Measurements from ENCODE around the gene COL6A1. TPM values are rescaled to one million over a fixed set of nuclear protein-coding genes. Genes with fewer than 3 reads are reported as not detected.

Gene COL6A1
- polyA plus RNA-seq, 3 donors from 2014 or later: 0.17 to 0.18 TPM; not detected in 1

GRCh38 chr21:46051821-46052675 is 70.5 kb downstream of the COL6A1 start:
- Mint-ChIP-seq H3K36me3 (no peaks in the 10 kb centered on the region), H3K4me1 (peaks cover under 1 to 16% of the 10 kb centered on the region in 2 donors), H3K27ac (peak overlapping the region; percentile 49 to 92 (median 88)), H3K4me3 (peak overlapping the region in 1 of 5 donors; percentile 30), H3K9me3 (peaks cover 0 to 6% (median 0%) of the 10 kb centered on the region in 6 donors), H3K27me3 (ENCODE audit: low read depth in 3 of 3) (peaks cover 7 to 18% (median 12%) of the 10 kb centered on the region in 3 donors)
- peak in 1 of 3 donors; percentile 6 for DNase-seq

- Mint-ChIP-seq H3K4me1 (peaks cover 9 to 24% of the 10 kb centered on the region in 2 donors), H3K27me3 (ENCODE audit: low read depth in 3 of 3) (peaks cover 10 to 22% (median 16%) of the 10 kb centered on the region in 3 donors), H3K9me3 (peaks cover 0 to 6% (median 0%) of the 10 kb centered on the region in 6 donors), H3K4me3 (peak overlapping the region in 1 of 5 donors; percentile 44), H3K27ac (peak overlapping the region; percentile 73 to 94 (median 89)), H3K36me3 (no peaks in the 10 kb centered on the region)
- peak; percentile 67 to 89 (median 70) for DNase-seq
Measured at GRCh38 chr21:46052703-46053651, 71.4 kb downstream of the COL6A1 start.

- Mint-ChIP-seq H3K27ac (peak overlapping the region in 5 of 6 donors; percentile 53 to 94 (median 64)), H3K4me1 (peaks cover 19 to 30% of the 10 kb centered on the region in 2 donors), H3K9me3 (peaks cover 0 to 6% (median 0%) of the 10 kb centered on the region in 6 donors), H3K4me3 (no peak overlapping the region), H3K27me3 (ENCODE audit: low read depth in 3 of 3) (peaks cover 15 to 27% (median 20%) of the 10 kb centered on the region in 3 donors), H3K36me3 (no peaks in the 10 kb centered on the region)
- no peak for DNase-seq
Measured at GRCh38 chr21:46054031-46054430, 72.5 kb downstream of the COL6A1 start.

DNA sequence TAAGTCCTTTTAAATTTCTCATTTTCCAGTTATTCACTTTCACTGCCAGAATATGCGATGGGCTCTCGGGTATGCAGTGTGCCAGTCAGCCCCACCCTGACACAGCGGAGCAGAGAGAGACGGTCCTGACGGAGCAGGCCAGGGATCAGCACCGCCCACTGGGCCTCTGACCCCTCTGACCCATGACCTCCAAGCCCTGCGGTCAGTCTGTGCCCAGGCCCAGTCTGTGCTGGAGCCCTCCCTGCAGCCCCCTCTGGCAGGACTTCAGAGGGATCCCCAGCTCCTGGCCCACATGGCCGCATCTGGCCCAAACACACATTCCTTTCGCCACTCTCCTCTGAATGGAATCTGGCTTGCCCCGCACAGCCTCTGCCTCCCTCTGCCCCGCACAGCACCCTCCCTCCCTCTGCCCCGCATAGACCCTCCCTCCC is 72.9 kb downstream of the COL6A1 start:
- Mint-ChIP-seq H3K4me1 (peaks cover 22 to 30% of the 10 kb centered on the region in 2 donors), H3K27ac (peak overlapping the region in 5 of 6 donors; percentile 34 to 94 (median 57)), H3K27me3 (ENCODE audit: low read depth in 3 of 3) (peaks cover 15 to 28% (median 23%) of the 10 kb centered on the region in 3 donors), H3K4me3 (no peak overlapping the region), H3K36me3 (no peaks in the 10 kb centered on the region), H3K9me3 (peaks cover 0 to 6% (median 0%) of the 10 kb centered on the region in 6 donors)
- DNase-seq: no peak

Other genes with a start within 250 kb of the COL6A1 start
- gene COL6A2, start 116.3 kb downstream of the COL6A1 start, polyA plus RNA-seq: 10 to 100 TPM in 2 of 3 donors, 1 to 10 TPM in 1; 4.4 to 46.6 (median 30.6) TPM
- gene FTCD, start 173.8 kb downstream of the COL6A1 start, polyA plus RNA-seq: not detected
- 10 to 100 TPM in 1 of 3 donors, 1 to 10 TPM in 2; 6.2 to 10.8 (median 9.4) TPM for gene SPATC1L, start 202.7 kb downstream of the COL6A1 start, polyA plus RNA-seq
- 10 to 100 TPM; 11.3 to 26.2 (median 13.9) TPM for gene LSS, start 247.0 kb downstream of the COL6A1 start, polyA plus RNA-seq

Data from immature natural killer cell (primary cell).